Breast epithelium (tissue), 3 donors: ENCODE data around the gene VEGFC.

Experiments used
- POLR2A ChIP-seq: fragments of 450-650 bp; IDR thresholded peaks from one replicate; pipeline ENCODE4 v1.6.1; 2016; ENCODE audit warnings: antibody characterized with exemption, mild to moderate bottlenecking, moderate library complexity
- POLR2AphosphoS5 ChIP-seq, 3 donors: sonication (generic); formaldehyde crosslinking; IDR thresholded peaks; one replicate each; pipeline ENCODE4 v1.6.1; 2017; ENCODE audit warnings: antibody characterized with exemption in 3 of 3
- TF ChIP-seq, protein P1 (sequence below), 3 donors: fragments of 450-650 bp; IDR thresholded peaks; one replicate each; pipeline ENCODE4 v1.5.1; 2016 to 2017; ENCODE audit warnings: antibody characterized with exemption in 3 of 3, mild to moderate bottlenecking in 3 of 3, moderate library complexity in 3 of 3

DNA sequence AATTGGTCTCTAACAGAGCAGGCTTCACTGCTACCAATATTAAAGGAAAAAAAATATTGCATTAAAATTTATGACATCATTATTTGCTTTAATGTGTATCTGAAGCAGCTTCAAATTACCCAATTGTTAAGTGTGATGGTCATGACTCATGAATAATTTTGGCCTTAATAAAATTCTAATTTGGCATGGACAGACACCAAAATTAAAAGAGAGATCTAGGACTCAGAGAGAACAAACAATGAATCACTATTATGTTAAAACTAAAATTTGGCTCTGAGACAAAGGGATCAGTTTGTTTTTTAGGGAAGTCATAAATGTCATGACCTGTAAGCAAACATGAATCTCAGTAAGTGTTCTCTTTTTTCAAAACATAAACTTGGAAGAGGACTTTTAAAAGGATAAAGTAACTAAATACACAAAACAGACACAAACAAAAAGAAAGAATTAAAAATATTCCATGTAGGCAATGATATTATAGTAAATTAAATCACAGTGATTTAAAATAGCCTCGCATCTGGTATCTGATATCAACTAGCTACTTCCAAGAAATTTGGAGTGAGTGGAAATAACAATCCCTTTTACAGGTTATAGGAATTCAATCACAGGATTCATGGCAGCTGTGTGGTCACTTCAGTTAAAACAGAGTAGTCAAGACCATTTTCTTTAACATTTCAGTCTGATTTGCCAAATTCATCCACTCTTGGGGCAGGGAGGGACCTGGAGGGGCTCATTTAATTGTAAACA lies 11.6 kb downstream of the VEGFC start:
- TF ChIP-seq, protein P1, sequence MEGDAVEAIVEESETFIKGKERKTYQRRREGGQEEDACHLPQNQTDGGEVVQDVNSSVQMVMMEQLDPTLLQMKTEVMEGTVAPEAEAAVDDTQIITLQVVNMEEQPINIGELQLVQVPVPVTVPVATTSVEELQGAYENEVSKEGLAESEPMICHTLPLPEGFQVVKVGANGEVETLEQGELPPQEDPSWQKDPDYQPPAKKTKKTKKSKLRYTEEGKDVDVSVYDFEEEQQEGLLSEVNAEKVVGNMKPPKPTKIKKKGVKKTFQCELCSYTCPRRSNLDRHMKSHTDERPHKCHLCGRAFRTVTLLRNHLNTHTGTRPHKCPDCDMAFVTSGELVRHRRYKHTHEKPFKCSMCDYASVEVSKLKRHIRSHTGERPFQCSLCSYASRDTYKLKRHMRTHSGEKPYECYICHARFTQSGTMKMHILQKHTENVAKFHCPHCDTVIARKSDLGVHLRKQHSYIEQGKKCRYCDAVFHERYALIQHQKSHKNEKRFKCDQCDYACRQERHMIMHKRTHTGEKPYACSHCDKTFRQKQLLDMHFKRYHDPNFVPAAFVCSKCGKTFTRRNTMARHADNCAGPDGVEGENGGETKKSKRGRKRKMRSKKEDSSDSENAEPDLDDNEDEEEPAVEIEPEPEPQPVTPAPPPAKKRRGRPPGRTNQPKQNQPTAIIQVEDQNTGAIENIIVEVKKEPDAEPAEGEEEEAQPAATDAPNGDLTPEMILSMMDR (IDR thresholded peaks at IDR 0.05), result no peak
- TF ChIP-seq POLR2AphosphoS5 (IDR thresholded peaks at IDR 0.05) (no peak), POLR2A (no peak)
